Caki2 (cell line): ENCODE data around the gene RASA3. TPM values are rescaled to one million over a fixed set of nuclear protein-coding genes. Genes with fewer than 3 reads are reported as not detected.

ENCODE experiments used
- DNase-seq: peaks from one replicate; pipeline ENCODE4 v3.0.0-alpha.2; 2015; ENCODE audit warnings: low read depth
- in situ Hi-C: cut with HindIII; loops from 2 replicates; pipeline ENCODE4 v1.10.0; 2016; ENCODE audit warnings: low sequenced_read_pairs, low pct_unique_long_range_greater_than_20kb, mixed read lengths
- total RNA-seq: library from RNA; depleted of rRNA; stranded (reverse); fragments of >200 nt; shearing (Covaris generic); gene quantifications from 2 replicates; pipeline ENCODE4 v1.2.3, GENCODE V29; 2014; ENCODE audit warnings: low replicate concordance

The RASA3 gene
- total RNA-seq, 1 experiment from 2014 or later = 11.5 TPM

DNA sequence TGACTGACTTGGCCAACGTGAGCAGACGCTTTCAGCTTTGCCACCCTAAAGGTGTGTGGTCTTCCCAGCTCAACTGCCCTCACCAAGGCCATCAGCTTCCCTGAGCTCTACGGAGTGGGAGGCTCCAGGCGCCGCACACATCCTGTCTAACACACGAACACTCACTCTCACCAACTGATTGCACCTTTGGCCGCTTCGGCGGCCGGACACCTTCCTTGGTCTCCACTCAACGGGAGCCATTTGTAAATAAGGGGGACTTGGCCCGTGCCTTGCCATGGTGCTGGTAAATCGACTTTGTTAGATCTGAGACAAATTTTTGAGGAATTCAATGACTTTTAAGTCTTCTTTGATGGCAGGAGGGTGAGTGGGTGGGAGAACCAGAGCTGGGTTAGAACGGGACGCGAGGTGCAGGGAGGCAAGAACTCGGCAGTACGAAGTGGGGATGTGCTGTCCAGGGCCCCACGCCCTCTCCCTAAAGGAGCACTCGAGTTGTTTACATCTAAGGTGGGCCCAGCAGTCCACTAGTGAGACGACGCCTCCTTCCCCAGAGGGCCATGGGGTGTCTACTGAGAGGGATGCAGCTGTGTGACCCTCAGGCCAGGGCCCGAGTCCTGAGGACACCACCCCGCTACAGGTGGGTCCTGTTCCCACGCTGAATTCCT is 163.0 kb downstream of the RASA3 start:
- in situ Hi-C loops = no loop called here

DNA sequence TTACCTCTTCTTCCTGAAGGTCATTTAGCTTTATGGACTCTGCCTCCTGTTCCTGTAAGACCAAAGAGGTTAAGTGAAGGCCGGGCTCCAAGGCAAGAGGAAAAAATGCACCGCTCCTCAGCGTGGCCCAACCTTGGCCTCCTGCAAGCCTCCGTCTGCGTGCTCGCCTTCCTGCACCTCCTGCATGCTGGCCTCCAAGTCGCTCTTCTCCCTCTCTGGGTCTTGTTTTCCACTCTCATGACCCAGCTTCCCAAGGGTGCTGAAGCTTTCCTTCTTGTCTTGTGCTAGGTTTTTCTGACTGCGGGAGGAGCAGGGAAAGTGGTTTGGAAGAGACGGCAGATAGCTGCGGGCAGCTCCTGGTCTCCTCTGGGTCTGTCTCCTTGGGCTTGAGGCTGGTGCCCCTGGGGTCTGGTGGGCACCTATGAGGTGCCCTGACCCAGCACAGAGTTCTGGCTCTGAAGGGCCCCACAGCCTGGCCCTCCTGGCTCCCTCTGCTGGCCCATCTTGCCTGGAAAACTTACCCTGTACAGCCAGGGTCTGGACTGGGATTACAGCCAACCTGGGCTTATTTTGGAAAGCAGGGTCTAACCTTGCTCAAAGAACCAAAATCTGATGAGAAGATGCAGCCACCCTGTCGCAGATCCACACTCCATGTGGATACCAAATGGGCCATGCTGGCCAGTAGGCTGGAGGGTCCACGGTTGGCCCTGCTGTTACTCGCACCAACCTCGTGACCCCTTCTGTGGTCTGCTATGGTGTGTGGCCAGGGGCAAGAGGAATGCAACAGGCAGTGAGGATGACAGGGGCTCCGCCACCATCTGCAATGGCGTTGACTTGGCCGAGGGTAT is 163.7 kb downstream of the RASA3 start:
- DNase-seq = no peak
- in situ Hi-C loops = no loop called here

More for the DNA sequence above, 163.0 kb downstream of the RASA3 start:
- DNase-seq = no peak

DNA sequence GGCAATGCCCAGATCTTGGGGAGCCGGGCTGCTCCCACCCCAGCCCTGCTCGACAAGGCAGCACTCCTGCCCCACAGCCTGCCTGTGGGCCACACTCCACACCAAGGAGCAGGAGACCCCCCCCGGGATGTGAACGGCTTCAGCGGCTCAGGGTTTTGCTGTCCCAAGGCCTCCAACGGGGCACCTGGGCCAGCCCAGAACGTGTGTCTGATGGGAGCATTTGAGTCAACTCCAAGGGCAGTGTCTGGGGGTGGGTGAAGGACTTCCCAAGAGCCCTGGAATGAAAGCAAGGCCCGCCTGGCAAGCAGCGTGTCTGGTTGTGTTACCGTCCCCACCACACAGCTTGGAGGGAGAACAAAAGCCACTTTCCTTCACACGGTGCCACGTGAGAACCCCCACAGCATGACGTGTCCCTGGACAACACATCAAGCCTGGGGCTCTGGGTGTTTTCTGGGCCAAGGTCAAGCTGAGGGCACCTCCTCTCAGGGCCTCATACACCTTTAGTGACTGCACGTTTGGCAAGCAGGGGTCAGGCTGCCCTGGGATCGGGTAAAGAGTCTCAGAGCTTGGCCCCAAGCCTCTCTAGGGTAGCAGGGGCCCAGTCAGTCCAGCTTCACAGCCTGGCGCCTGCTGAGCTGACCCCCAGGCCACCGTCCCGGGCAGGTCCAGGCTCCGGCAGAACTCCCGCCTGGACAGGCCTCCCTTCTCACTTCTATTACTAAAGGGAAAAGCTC is 164.5 kb downstream of the RASA3 start:
- DNase-seq = no peak
- in situ Hi-C loops = no loop called here

DNA sequence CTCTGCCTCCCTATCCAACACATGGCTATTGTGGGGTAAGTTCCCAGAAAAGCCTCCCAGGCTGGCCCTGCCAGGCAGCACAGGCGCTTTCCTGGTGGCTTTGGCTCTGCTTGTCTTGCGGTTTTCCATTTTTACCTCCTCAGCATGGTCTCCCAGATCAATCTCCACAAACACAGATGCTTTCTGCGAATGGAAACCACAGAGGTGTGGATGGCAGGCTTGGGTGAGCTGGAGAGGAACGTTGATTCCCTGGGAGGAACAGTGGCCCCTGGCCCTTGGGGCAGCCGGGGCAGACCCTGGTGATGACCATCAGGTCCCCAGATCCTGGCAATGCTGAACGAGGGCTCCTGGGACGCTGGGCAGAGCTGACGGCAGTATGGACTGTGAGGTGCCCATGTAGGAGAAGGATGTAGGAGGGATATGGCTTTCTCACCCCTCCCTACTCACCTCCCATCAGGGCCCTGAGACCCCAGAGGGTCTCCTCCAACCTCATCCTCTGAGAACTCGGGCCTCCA is 165.2 kb downstream of the RASA3 start:
- in situ Hi-C loops = no loop called here
- DNase-seq = no peak

DNA sequence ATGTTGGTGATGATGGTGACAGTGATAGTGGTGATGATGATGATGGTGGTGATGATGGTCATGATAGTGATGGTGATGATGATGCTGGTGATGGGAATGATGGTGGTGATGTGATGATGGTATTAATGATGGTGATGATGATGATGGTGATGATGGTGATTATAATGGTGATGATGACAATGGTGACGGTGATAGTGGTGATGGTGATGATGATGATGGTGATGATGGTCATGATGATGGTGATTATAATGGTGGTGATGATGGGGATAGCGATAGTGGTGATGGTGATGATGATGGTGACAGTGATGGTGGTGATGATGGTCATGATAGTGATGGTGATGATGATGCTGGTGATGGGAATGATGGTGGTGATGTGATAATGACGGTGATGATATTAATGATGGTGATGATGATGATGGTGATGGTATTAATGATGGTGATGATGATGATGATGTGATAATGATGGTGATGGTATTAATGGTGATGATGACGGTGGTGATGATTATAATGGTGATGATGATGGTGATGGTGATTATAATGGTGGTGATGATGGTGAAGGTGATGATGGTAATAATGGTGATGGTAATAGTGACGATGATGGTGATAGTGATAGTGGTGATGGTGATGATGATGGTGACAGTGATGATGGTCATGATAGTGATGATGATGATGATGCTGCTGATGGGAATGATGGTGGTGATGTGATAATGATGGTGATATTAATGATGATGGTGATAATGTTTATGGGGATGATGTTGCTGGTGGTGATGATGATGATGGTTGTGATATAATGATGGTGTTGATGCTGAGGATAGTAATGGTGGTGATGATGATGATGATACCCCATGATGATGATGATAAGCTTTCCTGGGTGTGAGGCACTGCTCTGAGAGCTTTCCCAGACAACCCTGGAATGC is 166.2 kb downstream of the RASA3 start:
- in situ Hi-C loops = no loop called here

DNA sequence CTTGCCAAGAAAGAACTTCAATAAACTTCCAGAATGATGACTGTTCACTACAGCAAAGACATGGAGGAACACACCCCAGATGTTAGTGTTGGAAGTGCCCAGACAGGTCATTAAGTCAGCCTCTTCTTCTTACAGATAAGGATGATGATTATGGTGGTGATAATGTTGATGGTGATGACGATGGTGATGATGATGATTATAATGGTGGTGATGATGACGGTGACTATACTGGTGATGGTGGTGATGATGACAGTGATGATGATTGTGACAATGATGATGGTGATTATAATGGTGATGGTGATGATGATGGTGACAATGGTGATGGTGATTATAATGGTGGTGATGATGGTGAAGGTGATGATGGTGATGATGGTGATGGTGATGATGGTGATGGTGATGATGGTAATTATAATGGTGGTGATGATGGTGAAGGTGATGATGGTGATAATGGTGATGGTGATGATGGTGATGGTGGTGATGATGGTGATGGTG is 167.0 kb downstream of the RASA3 start:
- DNase-seq = no peak
- in situ Hi-C loops = no loop called here

More for the DNA sequence above, 166.2 kb downstream of the RASA3 start:
- DNase-seq = no peak

DNA sequence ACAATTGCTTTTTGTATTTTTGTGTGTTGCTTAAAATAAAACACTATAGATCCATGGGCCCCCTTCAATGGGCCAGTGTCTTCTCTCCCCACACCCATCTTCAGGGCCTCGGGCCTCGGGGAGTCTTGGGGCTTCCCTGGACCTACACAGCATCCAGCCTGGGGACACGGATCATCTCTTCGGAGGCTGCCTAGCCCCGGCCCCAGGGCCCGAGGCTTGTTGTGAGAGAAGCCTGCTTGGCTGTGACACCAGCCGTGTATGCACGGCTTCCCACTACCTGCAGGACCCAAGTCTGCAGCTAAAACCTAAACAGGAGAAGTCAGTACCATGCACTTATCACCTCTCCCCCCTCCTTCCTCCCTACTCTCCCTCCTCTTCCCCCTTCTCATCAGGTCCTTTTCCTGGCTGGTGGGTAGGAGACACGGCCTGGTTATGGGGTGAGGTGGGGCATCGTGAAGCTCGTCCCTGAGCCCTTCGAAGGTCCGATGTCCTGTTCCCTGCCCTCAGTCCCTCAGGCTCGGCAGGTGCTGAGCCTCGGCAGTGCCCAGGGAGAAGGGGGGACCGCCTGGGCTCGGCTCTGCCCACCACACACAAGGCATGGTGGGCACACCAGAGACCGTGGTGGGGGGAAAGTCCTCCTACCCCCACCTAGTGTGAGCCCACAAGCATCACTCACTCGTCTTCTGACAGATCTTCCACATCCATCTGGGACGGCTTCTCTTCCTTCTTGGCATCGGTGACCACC is 168.0 kb downstream of the RASA3 start:
- in situ Hi-C loops = no loop called here
- DNase-seq = no peak

DNA sequence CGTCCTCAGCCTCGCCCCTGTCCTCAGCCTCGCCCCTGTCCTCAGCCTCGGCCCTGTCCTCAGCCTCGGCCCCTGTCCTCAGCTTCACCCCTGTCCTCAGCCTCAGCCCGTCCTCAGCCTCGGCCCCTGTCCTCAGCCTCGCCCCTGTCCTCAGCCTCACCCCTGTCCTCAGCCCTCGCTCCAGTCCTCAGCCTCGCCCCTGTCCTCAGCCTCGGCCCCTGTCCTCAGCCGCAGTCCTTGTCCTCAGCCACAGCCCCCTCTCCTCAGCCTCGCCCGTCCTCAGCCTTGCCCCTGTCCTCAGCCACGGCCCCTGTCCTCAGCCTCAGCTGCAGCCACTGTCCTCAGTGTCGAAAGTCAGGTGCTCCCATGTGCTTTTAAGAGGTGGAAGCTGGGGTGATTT is 169.0 kb downstream of the RASA3 start:
- no peak for DNase-seq
- in situ Hi-C loops = no loop called here

DNA sequence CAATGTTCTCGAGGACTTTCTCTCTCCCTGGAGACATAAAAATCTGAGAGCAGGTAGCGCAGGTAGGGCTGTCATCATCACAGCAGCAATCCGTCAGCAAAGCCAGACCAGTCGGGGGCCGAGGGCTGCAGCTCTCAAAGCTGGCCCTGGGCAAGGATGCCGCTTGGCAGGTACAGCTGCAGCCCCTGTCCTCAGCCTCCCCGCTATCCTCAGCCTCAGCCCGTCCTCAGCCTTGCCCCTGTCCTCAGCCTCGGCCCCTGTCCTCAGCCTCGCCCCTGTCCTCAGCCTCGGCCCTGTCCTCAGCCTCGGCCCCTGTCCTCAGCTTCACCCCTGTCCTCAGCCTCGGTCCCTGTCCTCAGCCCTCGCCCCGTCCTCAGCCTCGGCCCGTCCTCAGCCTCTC is 169.4 kb downstream of the RASA3 start:
- in situ Hi-C loops = no loop called here
- DNase-seq = no peak

DNA sequence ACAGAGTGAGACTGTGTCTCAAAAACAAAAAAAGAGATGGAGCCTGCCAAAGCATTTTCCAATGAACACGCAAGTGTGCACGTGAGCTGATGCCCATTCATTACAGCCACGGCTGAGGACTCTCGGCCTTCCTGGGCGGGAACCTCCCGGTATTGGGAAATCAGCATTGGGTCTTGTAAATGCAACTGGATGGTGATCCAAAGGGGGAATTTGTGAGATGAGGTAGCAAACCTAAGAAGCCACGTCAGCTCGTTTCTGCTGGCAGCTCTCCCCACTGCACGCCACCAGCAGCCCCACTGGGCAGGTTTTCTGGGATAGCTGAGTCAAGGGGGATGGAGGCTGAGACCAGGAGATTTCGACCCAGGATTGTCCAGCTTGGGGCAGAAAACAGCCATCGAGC is 170.0 kb downstream of the RASA3 start:
- DNase-seq = no peak
- in situ Hi-C loops = no loop called here

DNA sequence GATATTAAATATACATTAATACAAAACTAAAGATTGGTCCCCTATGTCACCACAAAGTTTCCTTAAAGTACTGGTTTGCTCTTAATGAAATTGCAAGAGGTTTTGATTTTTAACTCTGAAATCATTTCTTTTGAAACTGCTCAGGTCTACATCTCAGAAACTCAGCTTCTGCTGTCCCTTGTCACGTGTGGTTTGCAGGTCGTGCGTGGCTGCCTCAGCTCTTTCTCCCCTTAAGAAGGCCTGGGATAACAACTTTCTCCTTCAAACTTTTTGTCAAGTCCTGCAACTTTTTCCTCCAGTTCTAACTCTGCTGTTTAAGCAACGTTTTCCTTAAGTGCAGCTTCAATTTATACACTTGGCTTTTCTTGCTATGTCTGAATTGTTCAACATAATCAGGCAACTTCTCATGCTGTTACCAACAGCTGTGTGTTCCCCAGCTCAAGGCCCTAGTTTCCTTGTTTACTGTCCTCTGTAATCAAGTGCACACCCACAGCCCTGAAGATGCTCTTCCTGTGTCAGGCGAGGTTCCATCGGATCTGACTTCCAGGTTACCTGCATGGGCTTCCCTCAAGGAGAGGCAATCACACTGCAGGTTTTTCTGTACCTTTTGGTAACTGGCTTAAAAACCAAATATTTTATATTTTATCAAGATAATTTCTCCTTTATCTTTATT is 172.0 kb downstream of the RASA3 start:
- in situ Hi-C loops = no loop called here
- no peak for DNase-seq

DNA sequence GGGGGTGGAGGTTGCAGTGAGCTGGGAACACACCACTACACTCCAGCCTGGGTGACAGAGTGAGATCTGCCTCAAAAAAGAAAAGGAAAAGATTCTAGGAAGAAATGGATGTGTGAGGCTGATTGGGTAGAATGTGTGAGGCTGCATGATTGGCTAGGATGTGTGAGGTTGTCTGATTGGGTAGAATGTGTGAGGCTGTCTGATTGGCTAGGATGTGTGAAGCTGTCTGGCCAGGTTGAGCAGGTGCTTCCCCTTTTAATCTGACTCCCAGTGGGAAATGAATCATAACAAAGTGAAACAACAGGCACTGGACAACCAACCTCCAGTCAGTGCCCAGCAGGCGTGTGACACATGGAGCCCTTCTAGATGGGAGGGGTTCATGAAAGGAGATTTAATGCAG is 173.2 kb downstream of the RASA3 start:
- DNase-seq = peak; percentile 27
- in situ Hi-C loops = no loop called here

DNA sequence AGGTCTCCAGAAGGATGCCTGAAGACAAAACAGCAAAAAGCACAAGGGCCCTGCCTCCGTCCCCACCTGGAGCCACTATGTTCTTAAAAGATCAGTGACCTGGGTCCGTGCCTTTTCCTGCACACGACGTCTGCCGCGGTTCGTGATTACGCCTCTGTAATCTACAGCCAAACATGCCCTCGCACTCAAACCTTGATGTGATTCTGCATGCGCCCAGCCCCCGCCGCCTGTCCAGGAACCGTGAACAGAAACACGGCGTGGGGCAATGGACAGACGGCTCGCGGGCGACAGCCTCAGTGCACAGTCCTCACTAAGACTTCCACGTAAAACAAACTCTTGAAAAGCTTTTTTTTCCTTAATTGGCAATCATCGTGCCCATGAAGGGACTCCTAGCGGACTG is 174.1 kb downstream of the RASA3 start:
- DNase-seq = no peak
- in situ Hi-C loops = no loop called here

DNA sequence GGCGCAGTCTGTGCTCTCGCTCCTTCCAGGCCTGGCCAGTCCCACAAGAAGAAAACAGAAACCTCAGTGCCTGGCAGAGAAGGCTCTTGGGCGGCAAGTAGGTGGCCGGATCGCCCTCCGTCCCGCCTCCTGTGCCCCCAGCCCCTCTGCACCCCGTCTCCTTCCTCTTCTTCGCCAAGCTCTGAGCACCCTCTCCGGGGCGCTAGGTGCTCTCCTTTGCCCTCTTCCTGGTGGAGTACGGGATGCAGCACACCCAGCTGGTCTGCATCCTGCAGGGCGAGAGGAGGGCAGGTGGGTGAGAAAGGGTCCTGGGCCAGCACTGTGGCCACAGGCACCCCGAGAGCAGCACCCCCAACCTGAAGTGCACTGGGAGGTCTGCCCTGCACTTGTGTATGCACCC is 175.9 kb downstream of the RASA3 start:
- in situ Hi-C loops = no loop called here
- DNase-seq = no peak

DNA sequence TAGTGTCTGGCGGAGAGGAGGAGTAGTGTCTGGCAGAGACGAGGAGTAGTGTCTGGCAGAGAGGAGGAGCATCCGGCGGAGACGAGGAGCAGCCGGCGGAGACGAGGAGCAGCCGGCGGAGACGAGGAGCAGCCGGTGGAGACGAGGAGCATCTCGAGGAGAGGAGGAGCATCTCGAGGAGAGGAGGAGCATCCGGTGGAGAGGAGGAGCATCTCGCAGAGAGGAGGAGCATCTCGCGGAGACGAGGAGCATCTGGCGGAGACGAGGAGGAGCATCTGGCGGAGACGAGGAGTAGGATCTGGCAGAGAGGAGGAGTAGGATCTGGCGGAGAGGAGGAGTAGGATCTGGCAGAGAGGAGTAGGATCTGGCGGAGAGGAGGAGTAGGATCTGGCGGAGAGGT is 176.7 kb downstream of the RASA3 start:
- no peak for DNase-seq
- in situ Hi-C loops = no loop called here

DNA sequence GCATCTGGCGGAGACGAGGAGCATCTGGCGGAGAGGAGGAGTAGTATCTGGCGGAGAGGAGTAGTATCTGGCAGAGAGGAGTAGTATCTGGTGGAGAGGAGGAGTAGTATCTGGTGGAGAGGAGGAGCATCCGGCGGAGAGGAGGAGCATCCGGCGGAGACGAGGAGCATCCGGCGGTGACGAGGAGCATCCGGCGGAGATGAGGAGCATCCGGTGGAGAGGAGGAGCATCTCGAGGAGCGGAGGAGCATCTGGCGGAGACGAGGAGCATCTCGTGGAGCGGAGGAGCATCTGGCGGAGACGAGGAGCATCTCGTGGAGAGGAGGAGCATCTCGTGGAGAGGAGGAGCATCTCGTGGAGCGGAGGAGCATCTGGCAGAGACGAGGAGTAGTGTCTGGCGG is 177.2 kb downstream of the RASA3 start:
- no peak for DNase-seq
- in situ Hi-C loops = no loop called here
